Activated CD4-positive, CD25-positive, alpha-beta regulatory T cell treated with anti-CD3 and anti-CD28 coated beads, Interleukin-2, amount 50 U/mL, for 24 hours (primary cell): Measurements from ENCODE around the gene OR6N1.

Source experiments
- ATAC-seq, 2 donors: fragments of 150-1000 bp; cut with Tn5 transposase; one replicate each; pipeline ENCODE4 v1.10.0; 2021; ENCODE audit warnings: mild to moderate bottlenecking in 1 of 2, moderate library complexity in 1 of 2

The OR6N1 gene, protein sequence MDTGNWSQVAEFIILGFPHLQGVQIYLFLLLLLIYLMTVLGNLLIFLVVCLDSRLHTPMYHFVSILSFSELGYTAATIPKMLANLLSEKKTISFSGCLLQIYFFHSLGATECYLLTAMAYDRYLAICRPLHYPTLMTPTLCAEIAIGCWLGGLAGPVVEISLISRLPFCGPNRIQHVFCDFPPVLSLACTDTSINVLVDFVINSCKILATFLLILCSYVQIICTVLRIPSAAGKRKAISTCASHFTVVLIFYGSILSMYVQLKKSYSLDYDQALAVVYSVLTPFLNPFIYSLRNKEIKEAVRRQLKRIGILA

DNA sequence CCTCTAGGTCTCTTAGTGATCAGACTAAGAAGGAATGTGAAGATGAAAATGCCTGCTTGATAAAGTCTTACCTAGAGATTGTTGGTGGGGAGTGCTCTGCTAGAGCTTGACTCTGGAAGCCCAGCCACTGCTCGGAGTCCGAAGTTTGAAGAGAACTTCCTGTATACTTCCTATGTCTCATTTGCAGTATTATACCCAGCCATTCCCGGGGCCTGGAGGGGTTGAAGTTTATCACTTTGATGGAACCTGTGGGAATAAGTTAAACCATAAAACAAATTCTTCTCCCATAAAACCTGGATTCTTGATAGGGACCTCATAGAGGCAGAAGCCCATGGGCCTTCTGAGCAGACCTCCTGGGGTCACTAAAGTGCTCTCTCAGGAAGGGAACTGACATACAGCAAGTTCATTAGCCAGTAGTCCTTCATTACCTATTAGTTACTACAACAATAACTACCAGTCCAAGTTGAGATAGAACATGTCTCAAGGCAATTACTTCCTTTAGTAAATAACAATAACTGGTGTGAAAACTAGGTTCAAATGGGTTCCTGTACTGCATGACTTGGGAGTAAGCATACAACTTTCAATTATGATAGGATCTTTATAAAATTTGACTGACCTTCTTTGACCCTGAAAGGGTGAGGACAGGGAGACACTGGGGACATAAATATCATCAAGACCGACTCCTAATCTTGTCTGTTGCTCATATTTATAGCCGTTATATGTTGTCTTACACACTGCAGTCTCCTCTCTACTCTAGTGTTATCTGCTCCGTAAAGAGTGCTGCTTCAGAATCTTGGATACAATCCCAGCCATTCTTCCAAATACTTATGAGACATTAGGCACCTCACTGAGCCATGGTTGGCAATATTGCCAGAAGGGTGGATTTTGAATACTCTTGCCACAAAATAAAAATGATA is at the start of gene OR6N1:
Gene OR6N1, minus strand, starts transcription at position 246 of the 917 bp plus-strand sequence. CDS start 5,513 bp downstream, outside the sequence.
- ATAC-seq = no peak

DNA sequence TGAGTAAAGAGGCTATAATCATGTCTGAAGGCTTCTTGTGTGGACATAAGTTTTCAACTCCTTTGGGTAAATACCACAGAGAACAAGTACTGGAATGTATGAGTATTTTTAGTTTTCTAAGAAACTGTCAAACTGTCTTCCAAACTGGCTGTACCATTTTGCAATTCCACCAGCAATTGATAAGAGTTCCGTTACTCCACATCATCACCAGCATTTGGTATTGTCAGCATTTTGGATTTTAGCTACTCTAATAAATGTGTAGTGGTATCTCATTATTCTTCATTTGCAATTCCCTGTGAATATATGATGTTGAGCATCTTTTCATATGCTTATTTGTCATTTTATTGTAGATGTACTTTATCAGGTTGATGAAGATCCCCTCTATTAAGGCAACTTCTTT is 49.7 kb upstream of the OR6N1 start:
- no peak for ATAC-seq

DNA sequence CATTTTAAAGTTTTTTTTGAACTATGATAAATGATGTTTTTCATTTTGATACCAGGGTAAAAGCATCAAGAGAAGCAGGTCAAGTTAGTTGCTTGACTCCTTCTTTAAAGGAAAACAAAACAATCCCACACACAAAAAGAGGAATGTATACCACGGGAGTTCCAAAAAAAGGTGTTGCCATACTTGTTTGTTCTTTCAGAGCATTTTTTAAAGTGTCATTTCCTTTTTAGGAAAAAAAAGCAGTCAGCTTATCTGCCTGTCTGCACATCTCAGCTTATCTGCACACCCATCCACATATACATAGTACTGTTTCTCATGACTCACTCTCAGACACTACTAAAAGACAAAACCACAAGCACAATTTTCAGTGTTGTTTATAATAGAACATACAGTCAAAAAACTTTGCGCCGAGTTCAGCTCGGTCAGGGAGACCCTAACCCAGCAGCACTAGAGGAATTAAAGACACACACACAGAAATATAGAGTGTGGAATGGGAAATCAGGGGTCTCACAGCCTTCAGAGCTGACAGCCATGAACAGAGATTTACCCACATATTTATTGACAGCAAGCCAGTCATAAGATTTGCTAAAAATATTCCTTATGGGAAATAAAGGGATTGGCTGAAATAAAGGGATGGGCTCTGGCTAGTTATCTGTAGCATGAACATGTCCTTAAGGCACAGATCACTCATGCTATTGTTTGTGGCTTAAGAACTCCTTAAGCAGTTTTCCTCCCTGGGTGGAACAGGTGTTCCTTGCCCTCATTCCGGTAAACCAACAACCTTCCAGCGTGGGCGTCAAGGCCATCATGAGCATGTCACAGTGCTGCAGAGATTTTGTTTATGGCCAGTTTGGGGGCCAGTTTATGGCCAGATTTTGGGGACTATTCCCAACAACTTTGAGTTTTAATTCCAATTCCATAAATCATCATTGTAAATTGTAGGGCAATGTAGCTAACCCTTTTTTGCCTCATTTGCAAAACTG is 47.8 kb upstream of the OR6N1 start:
- peak; percentile 96 to 99 for ATAC-seq

DNA sequence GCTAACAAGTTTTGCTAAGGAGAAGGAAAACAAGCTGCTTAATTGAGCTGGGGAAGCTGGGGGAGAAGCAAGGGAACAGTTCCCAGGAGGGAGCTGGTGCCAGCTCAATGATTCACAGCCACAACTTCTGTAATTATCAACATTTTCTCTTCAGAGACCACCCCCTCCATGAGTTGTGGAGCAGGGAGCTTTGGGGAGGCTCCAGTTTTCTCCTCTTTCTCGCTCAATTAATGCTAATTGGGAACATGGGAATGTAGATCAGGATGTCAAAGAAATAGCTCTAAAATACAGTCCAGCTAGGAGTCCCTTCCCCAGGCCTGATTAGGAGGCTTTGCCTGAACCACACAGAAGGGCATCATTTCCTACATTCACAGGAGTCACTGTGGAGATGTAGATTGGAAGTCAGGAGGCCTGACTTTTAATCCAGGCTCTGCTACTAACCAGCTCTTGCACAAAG is 47.0 kb upstream of the OR6N1 start:
- ATAC-seq = no peak

DNA sequence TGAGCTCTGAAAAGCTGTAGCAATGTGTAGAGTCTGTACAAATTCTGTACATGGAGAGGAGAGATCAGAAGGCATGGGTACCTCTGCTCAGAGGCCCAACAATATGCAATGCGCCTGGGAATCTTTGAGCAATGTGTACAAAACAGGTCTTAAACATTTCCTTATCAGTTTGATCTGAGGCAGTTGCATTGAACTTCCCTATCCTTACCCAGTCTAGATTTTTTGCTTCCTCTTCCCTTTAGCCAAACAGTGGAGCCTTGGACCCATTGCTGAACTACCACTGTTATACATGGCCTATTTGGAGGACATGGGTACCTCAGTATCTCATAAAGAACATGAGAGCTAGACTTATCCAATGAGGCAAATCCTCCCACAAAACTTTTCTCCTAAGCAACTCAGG is 46.6 kb upstream of the OR6N1 start:
- no peak for ATAC-seq

DNA sequence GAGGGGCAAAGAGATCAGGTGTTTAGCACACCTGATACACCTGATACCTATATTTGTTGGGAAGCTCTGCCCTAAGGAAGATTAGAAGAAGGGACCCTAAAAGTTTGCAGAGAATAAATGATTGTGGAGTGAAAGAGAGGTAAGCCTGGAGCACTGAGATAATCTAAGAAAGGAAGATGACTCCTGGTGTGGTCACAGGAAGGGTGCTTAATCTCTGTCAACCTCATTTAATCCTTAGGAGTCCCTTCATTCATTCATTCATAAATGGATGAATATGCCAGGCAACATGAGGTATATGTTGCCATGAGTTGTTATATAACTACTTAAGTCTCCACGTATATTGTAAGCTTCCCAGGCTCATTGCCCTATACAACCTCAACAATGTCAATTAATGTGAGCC is 43.0 kb upstream of the OR6N1 start:
- ATAC-seq = no peak

DNA sequence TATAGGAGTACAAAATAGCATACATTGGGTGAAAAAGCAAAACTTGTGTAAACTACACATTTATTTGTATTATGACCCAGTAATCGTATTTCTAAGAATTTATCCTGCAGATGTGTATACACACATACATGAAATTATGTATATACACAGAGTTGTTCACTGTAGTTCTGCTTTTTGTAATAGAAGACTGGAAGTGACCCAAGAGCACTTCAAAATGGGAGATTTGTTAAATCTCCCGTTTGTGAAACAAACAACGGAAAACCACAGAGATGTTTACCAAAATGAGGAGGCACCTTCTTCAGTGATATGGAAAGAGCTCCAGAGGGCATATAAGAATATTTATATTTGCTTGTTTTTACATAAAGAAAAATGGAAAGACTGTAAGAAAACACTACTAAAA is 41.2 kb upstream of the OR6N1 start:
- no peak for ATAC-seq

DNA sequence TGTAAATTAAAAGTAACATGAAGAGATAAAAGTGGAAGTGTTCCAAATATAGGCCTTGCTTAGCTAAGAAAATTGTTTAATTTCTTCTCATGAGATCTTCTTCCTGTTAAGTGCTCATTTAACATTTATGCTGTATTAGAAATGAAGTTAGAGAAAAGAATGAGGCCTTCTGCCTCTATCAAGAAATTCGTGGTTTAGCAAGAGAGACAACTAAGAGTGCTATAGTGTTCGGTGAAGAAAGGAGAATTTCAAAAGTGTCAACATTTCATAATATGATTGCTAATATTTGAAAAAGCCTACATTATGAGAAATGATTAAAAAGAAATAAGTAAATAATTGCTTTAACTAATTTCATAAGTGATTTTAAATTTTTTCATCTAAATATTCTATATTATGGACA is 40.3 kb upstream of the OR6N1 start:
- no peak for ATAC-seq

DNA sequence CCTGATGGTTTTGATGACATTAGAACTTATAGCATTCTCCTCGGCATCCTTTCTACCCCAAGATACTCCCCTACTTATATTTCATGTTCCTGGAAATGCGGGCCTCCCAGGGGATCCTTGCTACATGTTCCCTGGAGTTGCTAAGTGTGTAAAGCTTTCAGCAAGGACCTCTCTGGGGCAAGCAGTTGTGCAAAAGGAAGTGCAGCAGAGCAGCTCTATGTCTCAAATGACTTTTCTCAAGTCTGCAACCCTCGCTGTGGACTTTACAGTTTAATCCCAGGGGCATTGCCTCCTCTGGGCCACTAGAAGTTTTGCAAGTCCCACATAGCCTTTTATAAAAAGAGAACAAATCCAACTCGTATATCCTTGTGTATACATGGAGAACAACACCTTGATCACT is 38.3 kb upstream of the OR6N1 start:
- no peak for ATAC-seq

DNA sequence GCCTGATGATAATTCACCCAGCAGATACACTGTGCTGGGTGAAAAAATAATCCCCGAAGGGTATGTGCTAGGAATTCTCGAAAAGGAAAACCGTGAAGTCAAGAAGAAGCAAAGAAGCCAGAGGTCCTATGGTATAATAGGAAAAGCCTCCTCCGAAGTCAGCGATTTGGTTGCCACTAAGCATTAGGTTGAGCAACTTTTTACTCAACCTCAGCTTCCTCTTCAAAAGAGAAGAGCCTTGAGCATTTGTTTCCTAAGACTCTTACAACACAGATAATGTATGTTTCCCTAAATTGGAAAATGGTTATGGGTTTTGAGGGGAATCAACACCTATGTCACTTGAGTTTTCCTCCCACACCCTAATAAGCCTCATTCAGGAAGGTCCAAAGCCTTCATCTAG is 37.9 kb upstream of the OR6N1 start:
- ATAC-seq = no peak

DNA sequence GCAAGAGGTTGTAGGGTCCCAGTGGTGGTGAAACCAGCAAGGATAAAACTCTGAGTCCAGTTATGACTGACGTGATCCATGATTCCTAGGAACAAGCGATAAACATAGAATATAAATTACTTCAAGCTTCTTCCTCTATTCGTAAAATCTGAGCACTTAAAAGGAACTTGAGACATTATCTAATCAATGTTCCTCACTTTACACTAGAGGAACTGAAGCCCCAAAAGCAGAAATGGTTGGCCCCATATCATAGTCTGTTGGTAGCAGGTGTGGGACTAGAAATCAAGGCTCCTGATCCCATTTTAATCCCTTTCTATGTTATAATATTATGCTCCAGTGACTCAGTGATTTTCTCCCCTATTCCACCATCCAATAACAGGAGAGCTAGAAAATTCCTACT is 37.3 kb upstream of the OR6N1 start:
- ATAC-seq = no peak

DNA sequence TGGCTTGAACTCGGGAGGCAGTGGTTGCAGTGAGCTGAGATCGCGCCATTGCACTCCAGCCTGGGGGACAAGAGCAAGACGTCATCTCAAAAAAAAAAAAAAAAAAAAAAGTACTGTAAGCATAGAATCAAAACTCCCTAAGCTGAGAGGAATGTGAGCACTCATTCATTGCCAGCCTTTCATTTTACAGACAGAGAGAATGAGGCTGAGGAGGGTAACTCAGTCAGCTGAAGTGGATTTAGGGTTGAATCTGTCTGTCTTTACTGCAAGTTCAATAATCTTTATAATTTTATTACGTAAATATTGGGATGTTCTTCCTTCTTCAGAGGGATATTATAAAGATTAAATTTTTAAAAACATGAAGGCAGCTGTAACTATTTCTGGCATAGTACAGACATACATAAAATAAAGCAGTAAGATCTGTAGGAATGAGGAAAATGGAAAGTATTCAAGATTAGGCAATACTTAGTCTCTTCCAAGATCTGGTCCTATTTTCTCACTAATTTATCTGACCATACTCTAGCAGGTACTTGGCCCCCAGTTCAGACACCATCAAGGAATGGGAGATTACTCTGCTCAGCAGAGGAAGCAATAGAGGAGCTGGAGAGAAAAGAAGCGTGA is 35.0 kb upstream of the OR6N1 start:
- ATAC-seq = no peak

DNA sequence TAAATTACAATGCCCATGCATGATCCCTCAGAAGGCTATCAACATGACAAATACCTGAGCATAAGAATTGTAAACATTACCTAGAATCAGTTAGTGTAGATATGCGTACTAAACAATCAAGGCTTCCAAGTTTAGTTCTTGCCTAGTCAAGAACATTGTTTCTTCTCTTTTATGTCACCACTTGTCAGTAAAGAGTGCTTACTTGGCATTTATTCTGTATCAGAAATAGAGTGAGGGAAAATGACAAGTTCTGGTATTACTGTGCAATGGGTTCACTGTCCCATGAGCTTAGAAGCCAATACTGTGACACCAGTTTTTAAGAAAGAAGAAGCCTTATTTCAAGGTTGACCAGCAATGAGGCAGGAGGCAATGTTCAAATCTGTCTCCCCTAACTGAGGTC is 31.7 kb upstream of the OR6N1 start:
- no peak for ATAC-seq

DNA sequence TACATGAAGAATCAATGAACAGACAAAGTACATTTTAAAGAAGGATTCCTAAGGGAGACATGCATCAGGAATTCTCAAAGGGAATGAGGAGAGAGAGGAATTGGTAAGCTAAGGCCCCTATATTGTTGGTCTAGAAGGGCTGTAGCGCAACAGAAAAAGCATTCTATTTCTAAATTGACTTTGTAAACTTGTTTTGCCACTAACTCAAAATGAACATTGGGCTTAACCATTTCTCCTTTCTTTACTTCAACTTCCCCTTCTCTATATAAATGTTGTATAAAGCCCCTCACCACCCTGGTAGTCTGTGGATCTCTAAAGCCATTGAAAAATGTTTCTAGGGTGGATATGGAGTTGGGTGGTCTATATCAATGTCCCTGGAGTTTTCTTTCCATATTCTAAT is 29.4 kb upstream of the OR6N1 start:
- ATAC-seq = no peak

DNA sequence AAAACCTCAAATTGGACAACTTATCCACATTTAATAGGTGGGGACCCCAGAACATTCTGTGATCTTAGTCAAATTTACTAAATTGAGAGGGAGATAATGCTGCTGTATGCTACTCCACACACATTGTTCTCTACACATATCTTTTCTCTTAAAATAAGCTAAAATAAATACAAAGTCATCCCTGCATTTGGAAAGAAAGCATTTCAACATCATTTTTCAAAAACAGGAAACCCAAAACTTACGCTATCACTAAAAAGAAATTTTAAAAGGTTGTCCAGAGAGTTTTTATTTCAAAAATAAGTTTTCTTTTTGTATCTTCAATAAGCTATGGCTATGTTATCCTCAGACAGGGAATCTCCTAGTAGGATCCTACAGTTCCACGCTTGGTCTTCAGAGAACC is 28.5 kb upstream of the OR6N1 start:
- no peak for ATAC-seq

DNA sequence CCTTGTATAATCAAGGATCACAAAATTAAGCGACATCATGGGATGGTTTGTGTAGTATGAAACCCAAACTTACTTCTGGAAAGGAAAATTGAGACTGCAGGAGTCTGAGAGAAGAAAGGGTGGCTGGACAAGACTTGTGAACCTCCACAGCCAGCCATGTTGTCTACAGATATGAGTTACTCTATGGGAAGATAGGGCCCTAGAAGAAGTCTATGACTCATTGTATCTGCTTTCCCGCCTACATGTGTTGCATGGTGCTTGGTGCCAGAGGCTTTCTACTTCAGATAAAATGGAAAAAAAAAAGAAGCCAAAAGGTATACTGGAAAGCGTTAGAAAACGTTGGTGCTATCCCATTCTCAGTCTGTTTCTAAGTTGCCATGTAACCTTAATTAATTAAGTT is 27.7 kb upstream of the OR6N1 start:
- ATAC-seq = peak in 1 of 2 donors; percentile 48

DNA sequence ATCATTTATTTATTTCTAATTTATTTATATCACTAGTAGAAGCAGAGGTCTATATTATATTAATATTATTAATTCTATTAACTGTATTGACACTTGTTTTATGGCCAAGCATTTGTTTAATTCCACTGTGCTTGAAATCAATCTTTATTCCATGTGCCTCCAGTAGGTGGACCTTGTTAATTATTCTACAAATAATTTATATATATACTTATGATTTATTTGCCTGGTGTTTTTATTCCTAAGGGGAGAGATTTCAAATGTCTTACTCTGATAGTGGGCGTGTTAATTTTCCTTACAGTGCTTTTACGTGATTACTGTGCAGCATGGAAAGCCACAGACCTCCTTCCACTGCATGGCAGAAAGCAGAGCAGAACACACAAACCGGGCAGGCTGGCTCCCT is 26.5 kb upstream of the OR6N1 start:
- ATAC-seq = no peak

DNA sequence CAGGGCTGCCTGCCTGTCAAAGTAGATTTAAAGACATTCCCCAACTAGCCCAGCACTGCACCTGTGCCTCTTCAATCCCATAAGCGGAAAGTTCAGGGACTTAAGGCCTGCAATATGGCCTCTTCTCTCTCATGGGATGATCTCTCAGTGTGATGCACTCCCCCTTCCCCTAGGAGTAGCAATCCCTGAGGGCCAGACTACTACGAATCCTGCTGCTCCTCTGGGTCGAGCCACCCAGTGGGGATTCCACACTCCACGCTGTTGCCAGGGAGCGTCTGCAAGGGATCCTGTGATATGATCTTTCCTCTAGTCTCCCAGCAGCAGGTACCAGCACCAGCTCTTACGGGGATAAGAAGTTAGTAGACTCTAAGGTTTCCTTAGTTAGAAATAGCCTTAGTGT is 22.3 kb upstream of the OR6N1 start:
- no peak for ATAC-seq

DNA sequence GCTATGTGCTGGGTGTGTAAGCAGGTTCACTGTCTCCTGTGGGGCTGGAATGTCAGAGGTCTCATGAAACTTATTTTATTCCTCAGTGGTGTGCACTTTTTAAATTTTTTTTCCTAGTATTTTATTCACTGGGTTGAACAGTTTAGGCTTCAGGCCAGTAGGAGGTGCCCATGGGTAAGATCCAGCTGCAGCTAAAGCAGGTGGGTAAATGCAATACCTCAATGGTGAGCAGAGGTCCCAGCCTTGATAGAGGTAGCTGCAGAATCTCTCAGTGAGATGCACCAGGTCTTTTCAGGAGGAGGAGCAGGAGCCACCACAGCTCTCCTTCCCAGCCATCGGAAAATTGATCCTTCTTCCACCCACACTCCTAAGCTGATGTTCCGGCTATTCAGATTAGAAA is 21.6 kb upstream of the OR6N1 start:
- no peak for ATAC-seq

DNA sequence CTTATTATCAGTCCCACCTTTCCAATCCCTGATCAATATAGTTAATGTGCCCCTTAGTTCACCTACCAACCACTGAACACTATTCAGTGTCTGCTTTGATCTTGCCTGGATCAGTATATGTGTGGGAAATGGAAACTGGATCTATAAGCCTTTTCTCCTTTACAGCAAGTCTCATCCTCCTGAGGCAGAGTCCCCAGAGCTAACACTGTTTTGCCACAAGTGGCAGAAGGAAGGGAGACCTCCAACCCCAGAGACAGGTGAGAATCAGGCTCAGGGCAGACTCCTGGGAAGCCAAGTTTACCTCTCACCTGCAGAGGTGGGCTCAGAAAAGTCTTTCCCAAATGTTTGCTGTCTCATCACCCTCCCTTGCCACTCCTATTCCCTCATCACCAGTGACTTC is 9.1 kb upstream of the OR6N1 start, which contains the start of gene OR6N2:
Gene OR6N2, minus strand, starts transcription at position 101 of the 400 bp plus-strand sequence. CDS start 3,569 bp downstream, outside the sequence.
- ATAC-seq = no peak

DNA sequence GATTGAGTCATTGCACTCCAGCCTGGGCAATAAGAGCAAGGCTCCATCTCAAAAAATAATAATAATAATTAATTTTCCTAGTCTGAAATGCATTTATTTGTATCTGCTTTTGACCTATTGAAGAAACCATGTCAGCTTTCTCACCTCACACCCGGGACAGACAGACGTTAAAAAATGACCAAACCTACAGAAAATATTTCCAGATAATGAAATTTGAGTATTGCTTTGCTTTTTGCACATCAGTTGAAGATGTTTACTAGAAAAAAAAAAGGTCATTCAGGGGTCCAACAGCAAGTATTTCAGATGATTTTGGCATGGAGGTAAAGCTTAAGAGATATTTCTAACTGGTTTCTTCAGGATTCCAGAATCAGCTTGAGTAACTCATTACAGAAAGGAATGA is 17.6 kb downstream of the OR6N1 start, which contains the start of gene OR6K6:
Gene OR6K6, plus strand, starts transcription at position 301 of the 400 bp plus-strand sequence. CDS start 168 bp downstream, outside the sequence.
- ATAC-seq = no peak

DNA sequence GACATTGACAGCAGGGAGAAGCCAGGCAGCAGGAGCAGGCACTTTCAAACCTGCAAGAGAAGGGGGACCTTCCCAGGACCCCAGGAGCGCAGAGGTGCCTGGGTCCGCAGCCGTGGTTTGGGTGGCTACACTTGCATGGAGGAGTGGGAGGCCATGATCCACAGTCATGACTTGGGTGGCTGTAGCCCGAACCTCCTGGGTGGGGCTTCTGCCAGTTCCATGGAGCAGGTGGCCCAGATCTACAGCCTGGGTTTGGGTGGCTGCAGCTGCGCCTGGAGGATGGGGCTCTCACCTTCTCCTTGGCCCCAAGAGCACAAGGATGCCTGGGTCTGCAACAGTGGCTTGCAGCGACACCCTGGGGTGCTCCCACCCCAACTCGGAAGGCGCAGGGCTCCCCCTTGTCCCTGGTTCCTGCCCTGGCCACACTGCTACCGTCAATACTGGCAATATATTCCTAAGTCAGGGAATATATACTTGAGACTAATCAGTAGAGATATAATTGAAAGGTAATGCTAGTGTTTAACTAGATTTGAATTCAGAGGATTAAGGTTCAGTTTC is 19.8 kb downstream of the OR6N1 start:
- no peak for ATAC-seq
